ENCODE data around the gene SLC43A3.
A peak's percentile ranks its signal among the peaks of the same experiment; 100 is the strongest.

The SLC43A3 gene

DNA sequence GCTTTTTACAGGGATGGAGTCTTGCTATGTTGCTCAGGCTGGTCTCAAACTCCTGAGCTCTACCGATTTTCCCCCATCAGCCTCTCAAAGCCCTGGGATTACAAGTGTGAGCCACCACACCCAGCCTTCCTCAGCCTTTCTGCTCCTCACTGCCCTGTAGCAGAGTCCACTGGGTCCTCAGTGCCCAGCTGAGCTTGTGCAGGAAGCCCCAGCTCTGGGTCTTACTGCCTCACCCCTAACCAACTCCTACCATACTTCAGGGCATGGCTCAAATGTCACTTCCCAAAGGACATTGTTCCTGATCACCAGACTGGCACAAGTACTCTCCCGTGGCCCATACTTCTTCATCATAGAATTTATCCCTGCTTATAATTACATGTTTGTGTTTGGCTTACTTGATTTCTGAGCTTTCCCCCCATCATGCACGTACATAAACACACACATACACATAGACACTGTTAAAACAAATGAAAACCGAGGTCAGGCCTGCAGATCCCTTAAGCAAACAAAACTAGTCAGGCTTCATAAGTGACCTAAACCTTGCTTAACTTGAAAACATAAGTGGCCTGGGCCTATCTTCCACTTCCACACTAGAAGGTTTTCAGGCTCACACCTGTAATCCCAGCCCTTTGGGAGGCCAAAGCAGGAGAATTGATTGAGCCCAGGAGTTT is 14.0 kb upstream of the SLC43A3 start:
- no peaks in the 10 kb centered on the region for H3K27me3 Mint-ChIP-seq

DNA sequence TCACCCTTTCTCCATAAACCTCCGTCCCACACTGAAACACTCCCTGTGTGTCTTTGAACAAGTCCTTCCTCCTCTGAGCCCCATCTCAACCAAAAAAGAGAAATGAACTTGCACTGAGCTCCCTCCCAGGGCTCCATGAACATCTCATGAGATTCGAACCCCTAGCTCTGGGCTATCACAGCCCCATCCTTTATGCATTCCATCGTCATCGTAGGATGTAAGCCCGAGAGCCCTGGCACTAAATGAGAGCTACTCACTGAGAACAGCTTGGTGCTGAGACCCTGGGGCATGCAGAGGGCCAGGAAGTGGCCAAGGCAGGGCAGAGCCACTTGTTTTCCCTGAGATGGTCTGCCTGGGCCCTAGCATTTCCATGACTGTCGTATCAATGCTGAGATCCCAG is 12.9 kb upstream of the SLC43A3 start:
- no peaks in the 10 kb centered on the region for H3K9me3 Mint-ChIP-seq
- no peaks in the 10 kb centered on the region for H3K4me1 Mint-ChIP-seq
- no peak overlapping the region for H3K4me3 Mint-ChIP-seq
- no peaks in the 10 kb centered on the region for H3K27me3 Mint-ChIP-seq
- no peaks in the 10 kb centered on the region for H3K36me3 Mint-ChIP-seq
- no peak overlapping the region for H3K27ac Mint-ChIP-seq

More for the DNA sequence above, 14.0 kb upstream of the SLC43A3 start:
- Mint-ChIP-seq H3K4me3 (no peak overlapping the region), H3K4me1 (no peaks in the 10 kb centered on the region), H3K36me3 (no peaks in the 10 kb centered on the region), H3K9me3 (no peaks in the 10 kb centered on the region), H3K27ac (no peak overlapping the region)

DNA sequence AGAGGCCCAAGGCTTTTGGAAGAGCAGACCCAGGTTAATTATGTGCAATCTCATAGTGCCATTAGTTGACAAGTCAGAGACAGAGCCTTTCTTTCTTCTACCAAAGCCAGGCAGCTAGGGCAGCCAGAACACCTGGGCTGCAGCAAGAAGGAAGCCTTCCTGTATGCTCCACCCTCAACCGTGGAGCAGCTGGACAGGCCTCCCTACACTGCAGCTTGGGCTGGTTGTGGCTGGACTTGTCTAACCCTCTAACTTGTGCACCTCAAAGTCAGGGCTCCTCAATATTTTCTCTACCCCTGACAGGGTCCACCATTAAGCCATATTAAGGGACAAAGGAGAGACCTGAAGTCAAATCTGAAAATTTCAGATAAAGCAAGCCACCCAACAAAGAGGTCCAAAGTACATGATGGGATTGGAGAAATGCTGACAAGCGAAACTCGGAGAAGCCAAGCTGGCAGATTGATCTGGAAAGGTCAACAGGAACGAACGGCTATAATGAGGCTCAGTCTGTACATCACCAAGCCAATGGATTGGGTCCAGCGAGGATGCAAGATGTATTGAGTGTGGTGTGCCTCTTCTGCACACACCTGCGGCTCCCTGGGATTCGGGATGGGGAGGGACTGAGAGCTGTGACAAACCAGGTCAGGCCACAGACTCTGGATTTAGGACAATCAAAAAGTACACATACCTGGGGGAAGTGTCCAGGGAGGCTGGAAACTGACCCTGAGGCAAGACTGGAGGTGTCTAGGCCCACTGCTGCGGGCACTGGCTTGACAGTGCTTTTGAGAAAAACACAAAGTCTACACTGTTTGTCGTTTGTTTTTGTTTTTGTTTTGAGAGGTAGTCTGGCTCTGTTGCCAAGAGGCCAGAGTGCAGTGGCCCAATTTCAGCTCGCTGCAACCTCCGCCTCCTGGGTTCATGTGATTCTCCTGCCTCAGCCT is 11.7 kb upstream of the SLC43A3 start:
- no peaks in the 10 kb centered on the region for H3K36me3 Mint-ChIP-seq
- H3K4me3 Mint-ChIP-seq: no peak overlapping the region
- no peaks in the 10 kb centered on the region for H3K9me3 Mint-ChIP-seq
- no peaks in the 10 kb centered on the region for H3K4me1 Mint-ChIP-seq
- no peaks in the 10 kb centered on the region for H3K27me3 Mint-ChIP-seq
- no peak overlapping the region for H3K27ac Mint-ChIP-seq

GRCh38 chr11:57436031-57436430 is 9.1 kb upstream of the SLC43A3 start:
- no peaks in the 10 kb centered on the region for H3K36me3 Mint-ChIP-seq
- H3K9me3 Mint-ChIP-seq: no peaks in the 10 kb centered on the region
- H3K27ac Mint-ChIP-seq: no peak overlapping the region
- H3K4me3 Mint-ChIP-seq: no peak overlapping the region
- no peaks in the 10 kb centered on the region for H3K4me1 Mint-ChIP-seq
- no peaks in the 10 kb centered on the region for H3K27me3 Mint-ChIP-seq

DNA sequence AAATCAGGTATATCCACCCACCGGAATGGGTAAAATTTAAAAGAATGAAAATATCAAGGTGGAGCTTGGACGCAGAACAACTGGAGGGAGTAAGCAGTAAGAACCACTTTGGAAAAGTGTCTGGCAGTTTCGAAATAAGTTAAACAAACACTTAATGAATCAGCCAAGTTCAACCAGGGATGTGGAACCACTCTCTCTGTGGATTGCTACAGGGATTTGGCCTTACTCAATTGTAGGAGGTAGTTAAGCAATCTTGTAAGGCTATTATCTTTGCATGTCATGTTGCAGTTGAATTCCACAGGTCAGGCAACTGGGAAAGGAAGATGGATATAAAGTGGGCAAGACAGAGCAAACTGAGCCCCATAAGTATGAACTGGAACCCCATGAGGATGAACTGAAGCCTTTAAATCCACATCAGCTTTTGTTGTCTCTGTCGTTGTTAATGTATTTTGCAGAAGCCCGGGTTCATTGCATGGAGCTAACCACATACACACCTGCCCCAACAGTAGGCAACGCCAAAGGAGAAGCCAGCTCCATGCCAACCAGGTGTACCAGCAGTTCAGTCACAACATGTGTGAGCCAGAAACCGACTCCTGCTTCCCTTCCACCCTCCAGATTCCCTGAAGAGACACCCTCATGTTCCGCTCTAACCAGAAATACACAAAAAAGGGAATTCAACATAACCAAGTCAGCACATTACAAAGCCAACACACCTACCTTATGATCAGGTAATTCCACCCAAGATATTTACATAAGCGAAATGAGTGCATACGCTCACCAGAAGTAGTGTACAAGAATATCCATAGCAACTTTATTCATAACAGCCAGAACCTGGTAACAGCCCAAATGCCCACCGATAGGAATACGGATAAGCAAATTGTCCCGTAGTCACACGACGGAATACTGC is 8.0 kb upstream of the SLC43A3 start:
- H3K9me3 Mint-ChIP-seq: no peaks in the 10 kb centered on the region
- H3K4me1 Mint-ChIP-seq: no peaks in the 10 kb centered on the region
- H3K27me3 Mint-ChIP-seq: no peaks in the 10 kb centered on the region

GRCh38 chr11:57432714-57433163 is 5.8 kb upstream of the SLC43A3 start:
- H3K27ac Mint-ChIP-seq: no peak overlapping the region
- H3K4me1 Mint-ChIP-seq: peaks cover 2% of the 10 kb centered on the region
- no peaks in the 10 kb centered on the region for H3K9me3 Mint-ChIP-seq
- H3K27me3 Mint-ChIP-seq: no peaks in the 10 kb centered on the region
- no peaks in the 10 kb centered on the region for H3K36me3 Mint-ChIP-seq
- H3K4me3 Mint-ChIP-seq: no peak overlapping the region

More for the DNA sequence above, 8.0 kb upstream of the SLC43A3 start:
- Mint-ChIP-seq H3K4me3 (no peak overlapping the region), H3K36me3 (no peaks in the 10 kb centered on the region), H3K27ac (no peak overlapping the region)

- Mint-ChIP-seq H3K27ac (no peak overlapping the region), H3K27me3 (no peaks in the 10 kb centered on the region), H3K36me3 (no peaks in the 10 kb centered on the region), H3K4me3 (no peak overlapping the region), H3K4me1 (peaks cover 8% of the 10 kb centered on the region), H3K9me3 (no peaks in the 10 kb centered on the region)
Observed at GRCh38 chr11:57432149-57432561, 5.2 kb upstream of the SLC43A3 start.

DNA sequence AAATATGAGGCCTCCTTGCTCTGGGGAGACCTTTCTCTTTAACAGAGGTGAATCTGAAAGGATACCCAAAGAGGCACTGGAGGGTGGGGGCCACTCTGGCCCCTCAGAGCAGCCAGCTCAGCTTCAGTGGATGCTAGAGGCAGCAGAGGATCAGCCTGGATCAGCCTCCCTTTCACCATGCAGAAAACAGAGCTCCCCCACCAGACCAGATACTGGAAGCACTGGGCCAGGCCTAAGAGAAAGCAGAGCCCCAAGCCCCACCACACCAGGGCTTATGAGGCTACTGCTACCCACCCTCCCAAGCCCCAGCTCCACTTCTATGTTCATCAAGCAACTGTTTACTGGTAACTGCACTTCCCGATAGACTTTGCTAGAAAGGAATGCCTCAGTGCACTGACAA is 4.0 kb upstream of the SLC43A3 start:
- H3K4me1 Mint-ChIP-seq: peaks cover 13% of the 10 kb centered on the region
- H3K4me3 Mint-ChIP-seq: no peak overlapping the region
- H3K9me3 Mint-ChIP-seq: no peaks in the 10 kb centered on the region
- no peaks in the 10 kb centered on the region for H3K27me3 Mint-ChIP-seq
- H3K27ac Mint-ChIP-seq: no peak overlapping the region
- H3K36me3 Mint-ChIP-seq: peaks cover 3% of the 10 kb centered on the region

GRCh38 chr11:57429946-57430345 is 3.0 kb upstream of the SLC43A3 start:
- no peaks in the 10 kb centered on the region for H3K9me3 Mint-ChIP-seq
- peaks cover 16% of the 10 kb centered on the region for H3K4me1 Mint-ChIP-seq
- no peaks in the 10 kb centered on the region for H3K27me3 Mint-ChIP-seq
- H3K4me3 Mint-ChIP-seq: no peak overlapping the region
- H3K36me3 Mint-ChIP-seq: peaks cover 11% of the 10 kb centered on the region
- no peak overlapping the region for H3K27ac Mint-ChIP-seq

- no peak overlapping the region for H3K27ac Mint-ChIP-seq
Observed at GRCh38 chr11:57428643-57429042, 1.7 kb upstream of the SLC43A3 start.

GRCh38 chr11:57427727-57428082 is 784 bp upstream of the SLC43A3 start:
- H3K27ac Mint-ChIP-seq: peak overlapping the region; percentile 92
- H3K27me3 Mint-ChIP-seq: no peaks in the 10 kb centered on the region
- peaks cover 32% of the 10 kb centered on the region for H3K4me1 Mint-ChIP-seq
- H3K9me3 Mint-ChIP-seq: no peaks in the 10 kb centered on the region
- H3K4me3 Mint-ChIP-seq: peak overlapping the region; percentile 98
- H3K36me3 Mint-ChIP-seq: peaks cover 25% of the 10 kb centered on the region

More at GRCh38 chr11:57428643-57429042, 1.7 kb upstream of the SLC43A3 start:
- Mint-ChIP-seq H3K4me3 (no peak overlapping the region), H3K9me3 (no peaks in the 10 kb centered on the region), H3K4me1 (peaks cover 24% of the 10 kb centered on the region), H3K36me3 (peaks cover 19% of the 10 kb centered on the region), H3K27me3 (no peaks in the 10 kb centered on the region)

GRCh38 chr11:57426439-57426928 is 437 bp downstream of the SLC43A3 start:
- H3K4me3 Mint-ChIP-seq: peak overlapping the region; percentile 98
- H3K4me1 Mint-ChIP-seq: peaks cover 44% of the 10 kb centered on the region
- no peaks in the 10 kb centered on the region for H3K9me3 Mint-ChIP-seq
- H3K27ac Mint-ChIP-seq: peak overlapping the region; percentile 97
- H3K27me3 Mint-ChIP-seq: no peaks in the 10 kb centered on the region
- H3K36me3 Mint-ChIP-seq: peaks cover 36% of the 10 kb centered on the region

DNA sequence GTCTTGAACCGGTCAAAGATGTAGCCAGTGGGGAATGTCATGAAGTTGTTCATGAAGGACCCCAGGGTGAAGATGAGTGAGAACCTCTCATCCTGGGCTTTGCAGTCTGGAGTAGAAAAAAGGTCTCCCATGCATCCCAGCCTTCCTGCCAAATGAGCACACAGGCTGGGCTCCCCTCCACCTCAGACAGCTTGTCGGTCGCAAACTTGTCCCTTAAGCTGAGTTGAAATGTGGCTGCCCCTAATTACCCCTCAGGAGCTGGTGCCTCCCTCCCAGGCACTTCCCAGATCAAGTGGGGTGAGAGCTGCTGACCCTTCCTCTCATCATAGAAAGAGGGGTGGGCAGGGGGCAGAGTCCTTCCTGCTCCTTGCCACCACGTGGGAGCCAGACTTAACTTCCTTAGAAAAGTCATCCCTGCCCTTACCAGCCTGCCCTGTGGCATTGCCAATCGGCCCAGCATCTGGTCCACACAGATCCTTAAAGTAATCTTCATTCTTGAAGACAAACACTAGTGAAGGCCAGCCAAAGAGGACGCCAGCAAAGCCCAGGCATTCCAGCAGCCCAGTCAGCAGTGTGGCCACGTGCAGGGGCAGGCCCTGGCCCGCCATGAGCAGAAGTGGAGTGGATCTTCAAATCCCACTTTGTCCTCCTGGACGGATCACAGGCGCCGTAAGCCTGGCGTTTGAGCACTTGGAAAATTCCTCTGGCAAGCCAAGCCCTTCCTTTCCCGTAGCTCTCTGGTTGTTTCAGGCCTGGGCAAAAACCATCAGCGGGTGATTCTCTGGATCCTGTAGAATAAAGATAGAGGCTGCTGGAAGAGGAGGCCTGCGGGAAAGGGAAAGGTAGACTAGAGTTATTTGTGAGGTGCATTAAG is 1.1 kb downstream of the SLC43A3 start:
- H3K36me3 Mint-ChIP-seq: peaks cover 38% of the 10 kb centered on the region
- H3K27ac Mint-ChIP-seq: peak overlapping the region; percentile 97
- no peaks in the 10 kb centered on the region for H3K9me3 Mint-ChIP-seq
- peak overlapping the region; percentile 98 for H3K4me3 Mint-ChIP-seq
- H3K27me3 Mint-ChIP-seq: no peaks in the 10 kb centered on the region
- peaks cover 44% of the 10 kb centered on the region for H3K4me1 Mint-ChIP-seq

- H3K27me3 Mint-ChIP-seq: no peaks in the 10 kb centered on the region
- peaks cover 45% of the 10 kb centered on the region for H3K36me3 Mint-ChIP-seq
- H3K4me3 Mint-ChIP-seq: peak overlapping the region; percentile 98
- H3K4me1 Mint-ChIP-seq: peaks cover 49% of the 10 kb centered on the region
- H3K27ac Mint-ChIP-seq: peak overlapping the region; percentile 97
- H3K9me3 Mint-ChIP-seq: no peaks in the 10 kb centered on the region
Observed at GRCh38 chr11:57424792-57425564, 1.9 kb downstream of the SLC43A3 start.

All from activated naive CD4-positive, alpha-beta T cell treated with anti-CD3 and anti-CD28 coated beads, Interleukin-2, amount 50 U/mL, for 24 hours (primary cell).